D721Med (cell line): ENCODE measurements around the gene DPP10.

Experiments
- DNase-seq: peaks from one replicate; pipeline ENCODE4 v3.0.0; 2011; ENCODE audit warnings: low spot score; ENCODE audit not compliant: insufficient read length
- FAIRE-seq: peaks from 2 replicates; lab custom pipeline; 2011; peaks lifted over from hg19 to GRCh38; lab: Jason Lieb, UNC
- TF ChIP-seq, protein P1 (sequence below): IDR thresholded peaks from 2 replicates; pipeline ENCODE4 v1.5.1; 2012; ENCODE audit warnings: mild to moderate bottlenecking, control low read depth; ENCODE audit not compliant: insufficient read depth; ENCODE audit errors: missing control alignments

Gene DPP10

DNA sequence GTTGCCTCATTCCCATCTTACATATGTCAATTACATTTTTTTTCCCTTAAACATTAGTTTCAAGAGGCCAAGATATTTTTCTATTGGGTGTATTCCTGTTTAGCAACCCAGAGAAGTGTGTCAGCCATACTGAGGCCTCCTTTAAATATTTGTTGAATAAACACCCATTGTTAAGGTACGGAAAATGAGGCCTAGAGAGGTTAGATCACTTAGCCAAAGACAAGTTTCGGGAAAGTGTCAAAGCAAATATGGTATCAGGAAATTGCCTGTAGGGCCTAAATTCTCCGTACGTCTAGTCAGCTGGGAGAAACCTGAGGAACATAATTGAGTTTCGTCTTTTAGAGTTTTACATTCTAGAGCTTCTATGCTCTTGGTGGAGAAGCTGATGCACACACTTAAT, 1138.3 kb downstream of the DPP10 start:
- DNase-seq = no peak
- TF ChIP-seq, protein P1, sequence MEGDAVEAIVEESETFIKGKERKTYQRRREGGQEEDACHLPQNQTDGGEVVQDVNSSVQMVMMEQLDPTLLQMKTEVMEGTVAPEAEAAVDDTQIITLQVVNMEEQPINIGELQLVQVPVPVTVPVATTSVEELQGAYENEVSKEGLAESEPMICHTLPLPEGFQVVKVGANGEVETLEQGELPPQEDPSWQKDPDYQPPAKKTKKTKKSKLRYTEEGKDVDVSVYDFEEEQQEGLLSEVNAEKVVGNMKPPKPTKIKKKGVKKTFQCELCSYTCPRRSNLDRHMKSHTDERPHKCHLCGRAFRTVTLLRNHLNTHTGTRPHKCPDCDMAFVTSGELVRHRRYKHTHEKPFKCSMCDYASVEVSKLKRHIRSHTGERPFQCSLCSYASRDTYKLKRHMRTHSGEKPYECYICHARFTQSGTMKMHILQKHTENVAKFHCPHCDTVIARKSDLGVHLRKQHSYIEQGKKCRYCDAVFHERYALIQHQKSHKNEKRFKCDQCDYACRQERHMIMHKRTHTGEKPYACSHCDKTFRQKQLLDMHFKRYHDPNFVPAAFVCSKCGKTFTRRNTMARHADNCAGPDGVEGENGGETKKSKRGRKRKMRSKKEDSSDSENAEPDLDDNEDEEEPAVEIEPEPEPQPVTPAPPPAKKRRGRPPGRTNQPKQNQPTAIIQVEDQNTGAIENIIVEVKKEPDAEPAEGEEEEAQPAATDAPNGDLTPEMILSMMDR = no peak
- FAIRE-seq = no peak

DNA sequence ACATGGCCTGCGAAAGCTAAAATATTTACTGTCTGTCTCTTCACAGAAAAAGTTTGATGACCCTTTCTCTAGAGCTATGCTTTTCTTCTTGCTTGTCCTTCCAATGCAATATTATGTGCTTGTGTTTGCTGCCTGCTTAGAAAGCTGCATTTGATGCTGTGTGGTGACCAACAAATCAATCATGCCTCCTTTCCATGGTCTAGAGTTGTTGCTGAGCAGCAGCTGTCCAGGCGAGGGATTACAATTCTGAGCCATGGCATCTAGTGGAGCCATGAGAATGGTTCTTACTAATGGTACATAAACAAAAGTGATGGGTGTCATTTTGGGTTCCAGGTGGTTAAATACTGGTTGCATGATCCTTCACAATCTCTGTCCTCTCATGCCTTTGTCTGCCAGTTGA, 1142.1 kb downstream of the DPP10 start:
- FAIRE-seq = no peak
- TF ChIP-seq, protein P1 = no peak
- no peak for DNase-seq

DNA sequence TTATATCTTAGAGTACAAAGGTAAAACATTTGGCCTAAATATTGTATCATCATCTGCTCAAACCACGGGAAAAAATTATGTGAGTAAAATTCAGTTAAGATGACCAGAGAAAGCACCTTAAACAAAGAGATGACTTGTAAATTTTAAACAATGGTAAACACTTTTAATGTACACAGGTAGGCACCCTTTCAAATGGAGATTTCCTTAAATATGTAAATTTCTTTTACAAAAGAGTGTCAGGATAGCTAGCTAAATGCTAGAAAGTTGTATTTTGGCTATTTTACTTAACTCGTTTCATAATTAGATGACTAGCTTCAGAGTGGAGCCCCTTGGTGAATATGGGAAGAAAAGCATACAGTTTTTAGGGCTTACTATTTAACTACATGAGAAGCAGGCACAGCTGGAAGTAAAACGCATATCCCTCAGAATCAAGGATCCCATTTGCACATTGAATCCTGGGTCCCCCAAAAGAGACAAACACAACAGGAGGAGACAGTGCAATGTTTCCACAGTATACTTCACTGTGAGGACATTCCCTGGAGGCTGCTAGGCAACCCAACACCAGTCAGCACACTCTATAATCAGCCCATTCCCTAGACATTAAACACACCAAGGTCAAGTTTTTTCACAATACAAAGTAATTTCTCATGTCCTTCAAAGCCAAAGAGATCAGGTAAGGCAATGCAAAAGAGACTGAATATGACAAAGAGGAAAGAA, 1154.4 kb downstream of the DPP10 start:
- TF ChIP-seq, protein P1 = no peak
- FAIRE-seq (no peak), DNase-seq (no peak)

DNA sequence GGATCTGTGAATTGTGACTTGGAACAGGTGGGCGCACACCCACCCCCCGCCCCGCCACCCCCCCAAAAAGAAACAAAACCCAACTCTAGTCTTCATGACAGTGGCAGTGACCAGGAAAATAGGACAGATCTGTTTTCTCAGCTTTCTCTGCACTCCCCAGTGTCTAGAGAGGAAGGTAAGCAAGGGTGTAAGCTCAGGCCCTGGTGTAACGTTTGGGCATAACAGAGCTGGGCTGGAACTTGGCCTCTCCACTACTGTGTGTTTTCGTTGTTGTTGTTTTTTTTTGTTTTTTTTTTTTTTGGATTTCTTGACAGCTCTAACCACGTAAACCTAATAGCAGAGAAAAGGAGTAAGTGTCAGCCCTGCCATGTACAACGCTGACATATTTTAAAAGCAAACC, 1160.8 kb downstream of the DPP10 start:
- TF ChIP-seq, protein P1 = no peak
- DNase-seq = no peak
- no peak for FAIRE-seq

DNA sequence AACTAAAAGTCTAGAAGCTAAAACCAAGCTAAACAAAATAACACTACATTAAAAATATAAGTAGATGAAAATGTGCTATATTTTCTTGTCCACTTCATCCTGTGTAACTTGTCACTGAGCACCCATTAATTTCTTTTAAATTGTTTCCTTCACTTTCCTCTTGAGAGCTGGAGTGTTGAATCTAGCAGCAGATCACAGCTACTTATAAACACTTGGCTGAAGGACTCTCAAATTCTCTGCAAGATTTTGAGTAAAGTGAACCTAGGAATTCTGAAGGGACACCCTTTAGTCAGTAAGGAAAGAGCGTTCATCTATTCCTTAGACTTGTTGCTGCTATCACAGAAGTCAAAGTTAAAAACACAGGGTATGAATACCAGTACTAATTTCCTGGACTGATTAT, 1163.9 kb downstream of the DPP10 start:
- TF ChIP-seq, protein P1 = no peak
- DNase-seq (no peak), FAIRE-seq (no peak)

DNA sequence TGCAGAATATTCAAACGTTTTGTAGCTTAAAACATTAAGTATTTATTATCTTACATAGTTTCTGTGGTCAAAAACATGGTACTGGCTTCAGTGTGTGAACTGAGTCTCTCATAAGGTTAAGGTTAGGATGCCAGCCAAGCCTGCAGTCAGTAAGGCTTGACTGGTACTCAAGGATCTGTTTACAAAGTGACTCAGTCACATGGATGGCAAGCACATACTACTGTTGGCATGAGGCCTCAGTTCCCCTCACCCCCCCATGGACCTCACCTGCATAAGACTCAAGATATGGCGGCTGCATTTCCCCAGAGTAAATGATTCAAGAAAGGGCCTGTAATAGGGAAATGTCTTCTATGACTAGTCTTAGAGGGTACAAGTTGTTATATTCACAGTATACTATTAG, 1167.5 kb downstream of the DPP10 start:
- DNase-seq (no peak), FAIRE-seq (no peak)
- TF ChIP-seq, protein P1 = no peak

DNA sequence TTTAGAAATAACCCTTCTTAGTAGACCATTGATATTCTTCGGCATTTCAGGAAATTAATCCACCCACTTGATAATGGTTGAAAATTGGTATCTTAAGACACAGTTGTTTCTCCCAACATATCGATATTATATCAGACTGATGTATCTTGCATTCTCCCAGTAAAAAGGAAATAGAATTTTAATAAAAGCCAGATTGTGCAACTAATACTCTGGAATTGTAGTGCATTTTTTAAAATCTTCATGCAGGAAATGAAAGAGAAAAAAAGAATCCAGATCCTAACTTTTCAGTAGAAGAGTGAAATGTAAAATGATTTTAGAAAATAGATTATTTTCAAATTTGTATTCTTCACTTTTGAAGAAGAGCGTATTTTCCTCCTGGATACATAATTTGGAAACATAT, 1168.4 kb downstream of the DPP10 start:
- TF ChIP-seq, protein P1 = no peak
- FAIRE-seq (no peak), DNase-seq (no peak)
